Measurements from ENCODE around the gene TBC1D3B. TPM values are rescaled to one million over a fixed set of nuclear protein-coding genes. Genes with fewer than 3 reads are reported as not detected.
"Not testable (repeated sequence)": the region's sequence is repeated elsewhere in the genome, so short reads cannot be mapped to it uniquely, and the experiment has no call there.

TBC1D3B gene
- total and polyA plus RNA-seq, 2 of the 13 experiments (the other 11 are each of a cell fraction or from before 2014, with no cell fraction given): 1.1 to 1.8 TPM

- H3K27me3 ChIP-seq (ENCODE audit: control insufficient read depth in 1 of 2, insufficient read depth in 2 of 2, low read length in 2 of 2); BruUV-seq (replicated peaks); H3K27ac ChIP-seq (ENCODE audit: extremely low read length, insufficient read depth, low read length); H4K20me1 ChIP-seq (ENCODE audit: insufficient read depth, low read length); POLR2A ChIA-PET; DNase-seq (ENCODE audit: low spot score); H3K79me2 ChIP-seq (ENCODE audit: insufficient read depth, low read length); ATAC-seq; H3K36me3 ChIP-seq (replicated peaks in 1 of 2; ENCODE audit: control insufficient read depth in 1 of 2, insufficient read depth in 2 of 2, low read length in 2 of 2); H3K4me3 ChIP-seq (replicated peaks in 1 of 3; ENCODE audit: insufficient read depth in 1 of 3, low read depth in 2 of 3, low read length in 3 of 3); intact Hi-C loops (cut with micrococcal nuclease; ENCODE audit: unreplicated experiment); CTCF ChIA-PET (ENCODE audit: low intra/inter-chr PET ratio, low total read pairs); H3K4me2 ChIP-seq (ENCODE audit: low read depth, low read length); FAIRE-seq; in situ Hi-C loops (cut with HindIII; ENCODE audit: extremely low pct_ligation_motif_present, low pct_unique_long_range_greater_than_20kb); H2AFZ ChIP-seq (ENCODE audit: low read length); H3K9ac ChIP-seq (ENCODE audit: insufficient read depth, low read depth, low read length); H3K4me1 ChIP-seq (ENCODE audit: insufficient read depth, low read length); H3K9me3 ChIP-seq (ENCODE audit: low read length): not testable (repeated sequence)
- 64% methylated on average over 8 of the region's 8 CpGs for WGBS (ENCODE audit: low lambda C conversion rate)
Measured at GRCh38 chr17:36201506-36201905, 25.1 kb upstream of the TBC1D3B start.

DNA sequence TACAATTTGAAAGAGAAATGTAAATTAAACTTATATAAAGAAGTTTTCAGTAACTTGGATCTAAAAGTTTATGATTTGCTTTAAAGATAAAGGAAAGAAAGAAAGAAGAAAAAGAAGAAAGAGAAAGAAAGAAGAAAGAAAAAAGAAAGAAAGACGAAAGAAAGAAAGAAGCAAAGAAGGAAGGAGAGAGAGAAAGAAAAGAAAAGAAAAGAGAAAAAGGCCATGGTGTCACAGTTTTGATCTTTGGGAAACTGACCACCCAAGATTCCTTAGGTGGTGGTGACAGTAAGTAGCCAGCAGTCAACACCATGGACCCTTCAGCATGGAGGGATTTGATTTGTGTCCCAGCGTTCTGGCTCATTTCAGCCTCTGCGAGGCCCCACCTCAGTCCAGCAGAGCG is 24.7 kb upstream of the TBC1D3B start:
- DNase-seq (ENCODE audit: low spot score); H4K20me1 ChIP-seq (ENCODE audit: insufficient read depth, low read length); H3K9ac ChIP-seq (ENCODE audit: insufficient read depth, low read depth, low read length); H3K27ac ChIP-seq (ENCODE audit: extremely low read length, insufficient read depth, low read length); in situ Hi-C loops (cut with HindIII; ENCODE audit: extremely low pct_ligation_motif_present, low pct_unique_long_range_greater_than_20kb); intact Hi-C loops (cut with micrococcal nuclease; ENCODE audit: unreplicated experiment); CTCF ChIA-PET (ENCODE audit: low intra/inter-chr PET ratio, low total read pairs); H3K4me3 ChIP-seq (replicated peaks in 1 of 3; ENCODE audit: insufficient read depth in 1 of 3, low read depth in 2 of 3, low read length in 3 of 3); H2AFZ ChIP-seq (ENCODE audit: low read length); BruUV-seq (replicated peaks); H3K9me3 ChIP-seq (ENCODE audit: low read length); H3K4me1 ChIP-seq (ENCODE audit: insufficient read depth, low read length); POLR2A ChIA-PET; H3K4me2 ChIP-seq (ENCODE audit: low read depth, low read length); H3K79me2 ChIP-seq (ENCODE audit: insufficient read depth, low read length); ATAC-seq; H3K36me3 ChIP-seq (replicated peaks in 1 of 2; ENCODE audit: control insufficient read depth in 1 of 2, insufficient read depth in 2 of 2, low read length in 2 of 2); FAIRE-seq: not testable (repeated sequence)
- 19% methylated on average over 2 of the region's 4 CpGs for WGBS (ENCODE audit: low lambda C conversion rate)
- H3K27me3 ChIP-seq (ENCODE audit: control insufficient read depth in 1 of 2, insufficient read depth in 2 of 2, low read length in 2 of 2): peaks cover 0 to 13% of the 10 kb centered on the region in 2 experiments; a peak in 2 of 5 replicates

DNA sequence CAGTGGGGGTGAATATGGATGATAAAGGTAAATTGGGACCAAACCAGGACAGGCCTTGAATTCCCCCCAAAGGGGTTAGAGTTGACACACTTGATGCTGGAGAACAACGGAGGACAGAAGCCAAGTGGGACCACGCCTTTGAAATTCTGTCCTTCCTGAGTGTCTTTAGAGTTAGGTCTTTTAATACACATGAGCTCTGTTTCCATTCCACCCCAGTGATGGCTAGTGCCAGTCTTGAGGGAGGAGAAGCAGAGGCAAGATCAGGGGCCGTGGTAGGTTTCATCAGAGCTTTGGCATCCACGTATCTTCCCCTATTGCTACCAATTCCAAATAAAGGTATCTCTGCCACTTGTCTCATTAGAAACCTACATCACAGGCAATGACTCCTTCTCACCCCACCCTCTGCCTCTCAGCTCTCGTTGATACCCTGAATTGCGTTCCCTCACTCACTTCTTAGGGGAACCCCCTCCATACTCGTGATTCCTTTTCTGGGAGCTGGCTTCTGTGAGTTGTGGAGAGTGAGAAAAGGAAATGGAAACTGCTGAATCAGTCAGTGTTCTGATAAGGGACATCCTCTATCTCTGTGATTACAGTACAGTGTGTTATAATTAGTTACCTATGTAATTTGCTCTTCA is 22.5 kb upstream of the TBC1D3B start:
- whole genome bisulfite sequencing (ENCODE audit: low lambda C conversion rate): 11% methylated on average over 7 of the region's 7 CpGs
- DNase-seq (ENCODE audit: low spot score) (no peak), FAIRE-seq (no peak), ATAC-seq (no peak)
- H3K4me2 ChIP-seq (ENCODE audit: low read depth, low read length): no peak overlapping the region
- H3K27me3 ChIP-seq (ENCODE audit: control insufficient read depth in 1 of 2, insufficient read depth in 2 of 2, low read length in 2 of 2): peaks cover 3 to 24% of the 10 kb centered on the region in 2 experiments; a peak in 3 of 5 replicates
- in situ Hi-C loops (cut with HindIII; ENCODE audit: extremely low pct_ligation_motif_present, low pct_unique_long_range_greater_than_20kb) (no loop called here), intact Hi-C loops (cut with micrococcal nuclease; ENCODE audit: unreplicated experiment) (no loop called here)
- H3K27ac ChIP-seq (ENCODE audit: extremely low read length, insufficient read depth, low read length): no peak overlapping the region
- no peak overlapping the region for H3K4me3 ChIP-seq (replicated peaks in 1 of 3; ENCODE audit: insufficient read depth in 1 of 3, low read depth in 2 of 3, low read length in 3 of 3)
- POLR2A ChIA-PET: no interaction called here
- no peaks in the 10 kb centered on the region for H4K20me1 ChIP-seq (ENCODE audit: insufficient read depth, low read length)
- no peaks in the 10 kb centered on the region for H3K36me3 ChIP-seq (replicated peaks in 1 of 2; ENCODE audit: control insufficient read depth in 1 of 2, insufficient read depth in 2 of 2, low read length in 2 of 2)
- H3K4me1 ChIP-seq (ENCODE audit: insufficient read depth, low read length): no peaks in the 10 kb centered on the region
- H3K9me3 ChIP-seq (ENCODE audit: low read length): no peaks in the 10 kb centered on the region
- H2AFZ ChIP-seq (ENCODE audit: low read length): no peak overlapping the region
- no TSS peak for BruUV-seq (replicated peaks)
- CTCF ChIA-PET (ENCODE audit: low intra/inter-chr PET ratio, low total read pairs): no interaction called here
- no peaks in the 10 kb centered on the region for H3K79me2 ChIP-seq (ENCODE audit: insufficient read depth, low read length)
- H3K9ac ChIP-seq (ENCODE audit: insufficient read depth, low read depth, low read length): no peak overlapping the region
- TF ChIP-seq, protein P1, sequence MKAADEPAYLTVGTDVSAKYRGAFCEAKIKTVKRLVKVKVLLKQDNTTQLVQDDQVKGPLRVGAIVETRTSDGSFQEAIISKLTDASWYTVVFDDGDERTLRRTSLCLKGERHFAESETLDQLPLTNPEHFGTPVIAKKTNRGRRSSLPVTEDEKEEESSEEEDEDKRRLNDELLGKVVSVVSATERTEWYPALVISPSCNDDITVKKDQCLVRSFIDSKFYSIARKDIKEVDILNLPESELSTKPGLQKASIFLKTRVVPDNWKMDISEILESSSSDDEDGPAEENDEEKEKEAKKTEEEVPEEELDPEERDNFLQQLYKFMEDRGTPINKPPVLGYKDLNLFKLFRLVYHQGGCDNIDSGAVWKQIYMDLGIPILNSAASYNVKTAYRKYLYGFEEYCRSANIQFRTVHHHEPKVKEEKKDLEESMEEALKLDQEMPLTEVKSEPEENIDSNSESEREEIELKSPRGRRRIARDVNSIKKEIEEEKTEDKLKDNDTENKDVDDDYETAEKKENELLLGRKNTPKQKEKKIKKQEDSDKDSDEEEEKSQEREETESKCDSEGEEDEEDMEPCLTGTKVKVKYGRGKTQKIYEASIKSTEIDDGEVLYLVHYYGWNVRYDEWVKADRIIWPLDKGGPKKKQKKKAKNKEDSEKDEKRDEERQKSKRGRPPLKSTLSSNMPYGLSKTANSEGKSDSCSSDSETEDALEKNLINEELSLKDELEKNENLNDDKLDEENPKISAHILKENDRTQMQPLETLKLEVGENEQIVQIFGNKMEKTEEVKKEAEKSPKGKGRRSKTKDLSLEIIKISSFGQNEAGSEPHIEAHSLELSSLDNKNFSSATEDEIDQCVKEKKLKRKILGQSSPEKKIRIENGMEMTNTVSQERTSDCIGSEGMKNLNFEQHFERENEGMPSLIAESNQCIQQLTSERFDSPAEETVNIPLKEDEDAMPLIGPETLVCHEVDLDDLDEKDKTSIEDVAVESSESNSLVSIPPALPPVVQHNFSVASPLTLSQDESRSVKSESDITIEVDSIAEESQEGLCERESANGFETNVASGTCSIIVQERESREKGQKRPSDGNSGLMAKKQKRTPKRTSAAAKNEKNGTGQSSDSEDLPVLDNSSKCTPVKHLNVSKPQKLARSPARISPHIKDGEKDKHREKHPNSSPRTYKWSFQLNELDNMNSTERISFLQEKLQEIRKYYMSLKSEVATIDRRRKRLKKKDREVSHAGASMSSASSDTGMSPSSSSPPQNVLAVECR (CRISPR knock-in tag; IDR thresholded peaks at IDR 0.05; ENCODE audit: borderline replicate concordance): no peak
- TF ChIP-seq POLR2AphosphoS2 (IDR thresholded peaks at IDR 0.05; ENCODE audit: low read depth, low read length) (no peak), AHR (CRISPR knock-in tag; IDR thresholded peaks at IDR 0.05) (no peak), JDP2 (CRISPR knock-in tag; IDR thresholded peaks at IDR 0.05; ENCODE audit: borderline replicate concordance) (no peak), EZH2 (conservative IDR thresholded peaks at IDR 0.05; ENCODE audit: low read depth, low read length) (no peak)
- TF ChIP-seq, protein P2, sequence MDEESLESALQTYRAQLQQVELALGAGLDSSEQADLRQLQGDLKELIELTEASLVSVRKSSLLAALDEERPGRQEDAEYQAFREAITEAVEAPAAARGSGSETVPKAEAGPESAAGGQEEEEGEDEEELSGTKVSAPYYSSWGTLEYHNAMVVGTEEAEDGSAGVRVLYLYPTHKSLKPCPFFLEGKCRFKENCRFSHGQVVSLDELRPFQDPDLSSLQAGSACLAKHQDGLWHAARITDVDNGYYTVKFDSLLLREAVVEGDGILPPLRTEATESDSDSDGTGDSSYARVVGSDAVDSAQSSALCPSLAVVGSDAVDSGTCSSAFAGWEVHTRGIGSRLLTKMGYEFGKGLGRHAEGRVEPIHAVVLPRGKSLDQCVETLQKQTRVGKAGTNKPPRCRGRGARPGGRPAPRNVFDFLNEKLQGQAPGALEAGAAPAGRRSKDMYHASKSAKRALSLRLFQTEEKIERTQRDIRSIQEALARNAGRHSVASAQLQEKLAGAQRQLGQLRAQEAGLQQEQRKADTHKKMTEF (CRISPR knock-in tag; IDR thresholded peaks at IDR 0.05): no peak
